Stimulated activated CD4-positive, alpha-beta T cell treated with anti-CD3 and anti-CD28 coated beads, Interleukin-12 subunit alpha, Interleukin-12 subunit beta, amount 100 ng/mL, for 4 hours (primary cell): ENCODE data around the gene SAFB.
"Not testable (repeated sequence)": the region's sequence is repeated elsewhere in the genome, so short reads cannot be mapped to it uniquely, and the experiment has no call there.

Source experiments
- DNase-seq: peaks from one replicate; pipeline ENCODE4 v3.0.0-alpha.2; 2020

The SAFB gene

DNA sequence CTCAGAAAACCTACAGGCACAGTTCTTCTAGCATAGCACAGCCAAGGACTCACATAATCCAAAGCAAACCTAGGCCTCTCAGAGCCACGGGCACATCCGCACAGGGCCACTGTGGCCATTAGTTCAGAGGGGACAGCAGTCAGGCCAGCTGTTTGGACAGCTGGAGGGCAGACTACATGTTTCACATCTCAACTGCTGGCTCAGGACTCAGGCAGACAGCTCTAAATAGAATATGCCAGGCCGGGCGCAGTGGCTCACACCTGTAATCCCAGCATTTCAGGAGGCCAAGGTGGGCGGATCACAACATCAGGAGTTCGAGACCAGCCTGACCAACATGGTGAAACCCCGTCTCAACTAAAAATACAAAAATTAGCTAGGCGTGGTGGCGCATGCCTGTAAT is 27.1 kb upstream of the SAFB start:
- DNase-seq: no peak

DNA sequence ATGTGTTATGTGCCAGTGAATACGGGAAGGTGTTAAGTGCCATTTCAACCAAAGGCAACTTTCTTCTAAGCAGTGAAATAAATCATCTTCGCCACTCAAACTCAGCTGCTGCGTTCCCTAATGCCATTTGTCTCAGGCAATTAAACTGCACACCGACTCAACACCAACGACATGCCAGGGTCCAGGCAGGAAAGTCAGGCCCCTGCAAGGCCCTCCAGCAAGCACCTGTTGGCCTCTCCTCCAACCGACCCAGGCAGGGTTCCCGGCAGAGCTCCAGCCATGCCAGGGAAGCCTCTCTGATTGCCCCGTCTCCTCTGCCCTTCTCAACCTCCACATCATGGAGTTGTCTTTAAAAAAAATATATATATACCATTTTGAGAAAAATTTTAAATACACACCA is 22.1 kb upstream of the SAFB start:
- no peak for DNase-seq

DNA sequence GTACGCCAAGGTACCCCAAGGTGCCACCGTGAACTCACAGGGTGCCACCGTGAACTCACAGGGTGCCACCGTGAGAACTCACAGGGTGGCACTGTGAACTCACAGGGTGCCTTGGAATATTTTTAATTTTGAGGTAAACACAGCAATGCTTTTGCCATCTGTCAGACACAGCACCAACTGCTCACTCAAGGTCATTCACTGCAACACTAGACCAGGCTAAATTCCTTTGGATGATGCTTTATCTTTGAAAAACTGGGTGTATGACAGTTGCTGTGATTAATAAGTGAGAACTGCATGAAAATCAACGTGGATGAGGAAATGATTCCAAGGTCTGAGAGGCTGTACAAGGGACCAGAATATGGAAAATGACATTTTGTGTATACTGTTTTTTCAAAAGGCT is 19.3 kb upstream of the SAFB start:
- DNase-seq: no peak

DNA sequence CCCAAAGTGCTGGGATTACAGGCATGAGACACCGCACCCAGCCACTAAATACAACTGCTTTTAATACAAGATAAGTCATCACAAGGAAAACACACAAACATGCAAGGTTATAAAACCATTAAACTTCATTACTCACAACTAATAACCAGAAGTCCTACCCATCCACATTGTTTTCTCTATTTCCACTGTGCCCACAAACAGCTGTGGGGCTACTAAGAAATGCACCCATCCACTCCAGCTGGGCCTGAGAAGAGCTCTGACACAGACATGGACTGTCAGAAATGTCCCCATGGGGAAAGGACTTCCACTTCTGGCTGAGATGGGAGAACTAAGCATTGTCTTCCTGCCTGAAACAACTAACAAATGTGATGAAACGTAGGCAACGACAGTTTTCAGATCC is 17.5 kb upstream of the SAFB start:
- DNase-seq: no peak

DNA sequence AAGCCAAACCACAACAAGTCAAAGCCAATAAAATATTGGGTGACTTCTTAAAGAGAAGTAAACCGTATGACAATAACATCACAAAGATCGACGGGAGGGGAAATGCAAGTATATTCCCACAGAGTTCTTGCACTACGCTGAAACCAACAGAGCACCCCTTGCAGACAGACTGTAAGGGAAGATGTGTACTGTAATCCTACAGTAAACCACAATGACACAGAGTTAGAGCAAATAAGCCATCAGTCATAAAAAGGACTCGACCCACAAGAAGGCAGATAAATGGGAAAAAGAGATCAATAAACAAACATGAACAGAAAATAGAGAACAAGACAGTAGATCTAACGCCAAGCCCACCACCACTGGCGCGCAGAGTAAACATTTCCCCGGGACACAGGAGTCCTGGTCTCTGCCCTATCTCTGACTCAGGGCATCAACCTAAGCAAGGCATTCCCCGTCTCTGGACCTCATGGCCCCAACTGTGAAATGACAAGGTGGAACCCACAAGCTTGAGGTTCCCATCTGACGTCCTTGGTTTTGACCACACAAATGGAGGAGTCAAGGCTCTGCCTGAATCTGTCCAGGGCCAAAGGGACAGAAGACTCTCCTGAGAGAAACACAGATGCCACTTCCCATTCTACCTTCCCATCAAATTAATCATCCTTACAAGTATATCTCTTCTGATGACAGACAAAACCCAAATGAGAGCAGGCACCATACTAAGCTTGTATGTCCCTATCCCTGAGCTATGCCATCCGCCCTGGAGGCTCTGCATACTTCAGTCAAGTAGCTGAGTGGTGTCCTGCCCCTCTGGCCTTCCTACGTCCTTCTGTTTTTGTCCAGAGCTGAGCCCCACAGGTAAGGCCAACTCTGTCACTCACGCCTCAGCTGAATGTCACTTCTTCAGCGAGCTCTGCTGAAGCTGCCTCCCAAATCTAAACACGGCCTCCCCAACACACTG is 15.3 kb upstream of the SAFB start:
- no peak for DNase-seq

DNA sequence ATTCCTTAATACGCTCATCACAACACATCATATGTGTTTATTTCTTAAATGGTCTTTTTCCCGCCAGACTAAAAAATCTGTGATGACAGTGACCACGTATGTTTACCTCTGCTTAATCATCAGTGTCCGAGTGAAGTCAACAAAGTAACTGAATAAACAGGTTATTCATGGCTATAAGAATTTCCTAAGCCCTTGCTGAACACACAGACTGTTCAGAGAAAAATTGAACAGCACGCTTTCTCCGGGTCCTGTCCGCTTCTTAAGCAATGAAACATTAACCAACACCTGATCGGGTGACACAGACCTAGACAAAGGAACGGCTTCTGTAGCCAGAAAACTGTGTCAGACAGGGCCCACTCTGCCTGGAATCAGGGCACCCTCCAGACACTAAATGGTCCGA is 14.6 kb upstream of the SAFB start:
- no peak for DNase-seq

DNA sequence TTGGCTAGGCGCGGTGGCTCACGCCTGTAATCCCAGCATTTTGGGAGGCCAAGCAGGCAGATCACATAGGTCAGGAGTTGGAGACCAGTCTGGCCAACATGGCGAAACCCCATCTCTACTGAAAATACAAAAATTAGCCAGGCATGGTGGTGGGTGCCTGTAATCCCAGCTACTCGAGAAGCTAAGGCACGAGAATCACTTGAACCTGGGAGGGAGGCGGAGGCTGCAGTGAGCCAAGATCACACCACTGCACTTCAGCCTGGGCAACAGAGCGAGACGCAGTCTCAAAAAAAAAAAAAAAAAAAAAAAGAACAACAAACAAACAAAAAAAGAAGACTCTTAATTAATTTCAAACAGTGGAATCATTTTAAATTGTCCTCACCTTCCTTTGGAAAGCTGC is 14.1 kb upstream of the SAFB start:
- not testable (repeated sequence) for DNase-seq

DNA sequence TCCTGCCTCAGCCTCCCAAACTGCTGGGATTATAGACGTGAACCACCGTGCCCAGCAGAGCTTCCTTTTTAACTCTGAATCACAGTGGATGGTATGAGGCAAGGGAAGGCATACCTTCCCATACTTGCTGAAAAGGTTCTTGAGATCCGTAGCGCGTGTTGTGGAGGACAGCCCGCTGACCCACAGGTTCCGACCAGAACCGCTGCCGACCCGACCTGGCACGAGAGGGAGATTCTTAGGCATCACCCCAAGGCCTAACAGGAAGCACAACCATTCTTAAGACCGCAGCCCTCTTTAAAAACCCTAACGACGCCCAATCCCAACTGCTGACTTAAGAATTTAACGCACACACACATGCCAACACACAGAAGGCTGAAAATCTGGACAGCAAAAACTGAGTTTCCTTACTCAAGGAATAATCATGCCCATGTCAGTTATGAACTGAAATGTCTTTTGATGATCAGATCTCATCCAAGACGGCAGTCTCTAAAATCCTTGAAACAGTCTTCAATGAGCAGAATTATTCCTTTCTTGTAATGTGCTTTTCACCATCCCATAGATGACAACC is 12.9 kb upstream of the SAFB start:
- DNase-seq: no peak

DNA sequence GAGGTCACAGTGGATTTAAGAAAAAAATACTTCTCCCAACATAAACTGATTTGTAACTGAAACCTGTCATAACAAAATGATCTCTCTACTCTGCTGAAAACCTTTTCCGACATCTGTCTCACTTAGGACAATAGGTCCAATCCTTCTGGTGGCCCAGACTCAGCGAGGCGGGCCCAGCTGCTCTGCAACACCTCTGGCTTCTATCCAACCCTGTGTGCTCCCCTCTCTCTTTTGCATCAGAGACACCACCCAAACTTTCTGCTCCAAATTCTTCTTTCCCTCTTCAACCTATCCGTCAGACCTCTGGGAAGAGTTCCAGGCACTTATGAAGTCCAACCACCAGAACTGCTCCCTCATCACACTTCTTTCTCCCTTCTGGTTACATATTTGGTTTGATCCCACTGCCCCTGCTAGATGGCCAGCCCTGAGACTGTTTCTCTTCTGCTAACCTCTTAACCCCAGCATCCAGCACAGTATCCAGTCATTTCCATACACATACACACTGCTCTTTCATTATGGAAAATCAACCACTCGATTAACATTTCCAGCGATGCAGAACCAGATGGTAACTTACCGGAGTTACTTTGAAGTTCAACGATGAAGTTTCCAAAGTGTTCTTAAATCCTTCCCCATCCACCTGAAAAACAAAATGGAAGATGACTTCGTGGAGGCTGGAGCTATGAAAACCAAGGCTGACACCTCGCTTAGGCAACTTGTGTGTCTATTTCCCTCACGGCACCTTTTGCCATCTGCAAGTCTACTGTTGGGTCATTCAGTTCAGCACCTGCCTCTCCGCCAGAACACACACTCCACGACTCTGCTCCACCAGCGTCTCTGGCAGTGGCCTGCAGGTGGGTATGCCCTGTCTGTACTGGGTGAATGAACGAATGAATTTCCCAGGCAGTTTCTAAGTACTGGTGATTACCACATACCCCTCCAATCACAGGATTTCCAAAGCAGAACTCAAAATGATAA is 9.7 kb upstream of the SAFB start:
- no peak for DNase-seq

DNA sequence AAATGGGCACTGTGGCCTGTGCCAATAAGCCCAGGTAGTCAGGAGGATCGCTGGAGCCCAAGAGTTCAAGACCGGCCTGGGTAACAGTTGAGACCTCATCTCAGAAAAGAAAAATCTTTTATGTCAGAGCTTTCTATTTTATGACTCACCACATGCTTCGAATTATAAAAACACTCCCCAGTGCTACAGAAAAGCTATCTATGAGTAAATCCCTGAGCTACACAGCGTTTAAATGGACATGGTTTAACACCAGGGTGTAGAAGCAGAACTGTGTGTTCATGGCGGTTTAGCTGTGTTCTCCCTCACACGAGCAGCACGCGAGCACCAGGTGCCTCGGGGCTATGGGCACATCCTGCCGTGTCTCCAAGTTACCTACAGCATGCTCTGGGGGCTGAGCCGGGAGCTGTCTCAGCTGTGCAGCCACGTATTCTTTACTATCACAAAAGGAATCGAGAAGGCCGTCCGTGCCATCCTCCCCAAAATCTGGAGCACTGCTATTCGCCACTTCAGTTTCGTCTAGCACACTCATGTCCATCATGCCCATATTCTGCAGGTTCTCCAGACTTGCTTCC is 7.0 kb upstream of the SAFB start:
- DNase-seq: no peak

DNA sequence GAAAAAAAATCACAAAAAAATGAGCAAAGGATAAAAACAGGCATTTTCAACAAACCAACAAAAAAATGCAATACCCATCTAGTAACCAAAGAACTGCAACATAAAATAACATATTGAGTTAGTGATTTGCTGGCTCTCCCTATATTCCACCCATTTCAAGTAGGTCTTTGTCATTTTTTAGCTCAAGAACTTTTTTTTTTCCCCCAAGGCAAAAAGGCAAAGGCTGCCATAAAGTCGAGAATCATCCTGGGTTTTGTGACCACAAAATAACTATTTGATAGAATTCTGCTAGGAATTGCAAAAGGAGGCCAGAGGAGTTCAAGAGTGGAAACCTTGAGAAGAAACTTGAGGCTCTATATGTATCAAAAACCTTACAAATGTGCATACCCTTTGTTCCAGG is 5.8 kb upstream of the SAFB start:
- DNase-seq: no peak

DNA sequence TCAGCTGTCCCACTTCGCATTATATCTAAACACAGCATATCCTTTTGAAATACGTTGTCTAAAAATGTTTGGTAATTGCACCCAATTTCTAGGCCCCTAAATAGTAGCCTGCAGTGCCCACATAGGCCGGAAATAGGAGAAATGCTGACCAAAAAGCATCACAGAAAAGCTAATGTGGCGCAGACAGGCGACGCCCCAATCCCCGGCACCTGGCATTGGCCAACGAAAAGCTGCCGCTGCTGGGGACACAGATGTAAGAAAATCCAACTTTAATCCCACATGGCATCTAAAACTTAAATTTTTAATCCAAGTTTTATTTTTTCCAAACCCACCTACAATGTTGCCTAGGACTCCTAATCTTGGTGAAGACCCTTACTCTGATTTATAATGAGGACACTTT is 4.3 kb upstream of the SAFB start:
- DNase-seq: no peak

DNA sequence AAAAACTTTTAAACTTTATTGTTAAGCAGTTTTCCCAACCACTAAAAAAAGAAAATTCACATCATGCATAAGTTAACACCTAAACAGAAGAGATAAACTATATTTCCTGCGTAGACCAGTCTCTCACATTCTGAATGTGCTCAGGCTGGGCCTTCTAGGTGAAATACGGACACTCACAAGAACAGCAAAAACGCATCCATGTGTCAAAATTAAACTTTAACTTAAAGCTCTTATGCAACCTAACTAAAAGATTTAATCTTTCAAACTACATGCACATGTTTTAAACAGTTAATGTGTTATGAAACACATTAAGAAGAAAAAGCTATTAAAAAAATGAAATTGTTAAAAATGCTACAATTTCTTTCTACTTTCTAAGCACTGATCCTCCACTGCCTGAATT is 2.9 kb upstream of the SAFB start:
- DNase-seq: no peak

DNA sequence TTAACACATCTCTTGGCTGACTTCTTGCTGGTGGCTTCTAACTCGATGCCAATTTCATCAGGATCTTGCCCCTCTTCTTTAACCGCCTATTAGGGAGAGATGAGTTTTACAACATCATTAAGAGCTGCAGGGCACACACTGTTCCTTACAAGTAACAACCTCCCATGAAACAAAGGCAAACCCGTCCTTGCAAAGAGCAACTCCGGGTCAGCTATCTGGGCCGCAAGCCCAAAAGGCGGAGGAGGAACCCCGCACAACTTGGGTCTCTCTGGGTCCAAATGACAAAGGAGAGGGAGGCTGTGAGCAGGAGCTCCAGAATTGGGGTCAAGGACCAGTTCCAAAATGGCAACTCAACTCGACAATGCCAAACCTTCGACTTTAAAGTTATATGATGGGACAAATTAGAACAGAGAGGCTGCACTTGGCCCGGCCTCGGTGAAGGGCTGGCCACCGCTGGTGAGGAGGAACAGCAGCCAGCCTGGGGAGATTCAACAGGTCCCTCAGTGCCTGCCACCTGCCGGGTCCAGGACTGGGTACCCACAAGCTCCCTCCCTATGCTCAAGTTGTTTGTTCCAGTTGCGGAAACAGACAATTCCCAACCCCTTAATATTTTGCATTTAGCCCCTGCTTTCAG is 1.5 kb upstream of the SAFB start:
- no peak for DNase-seq

DNA sequence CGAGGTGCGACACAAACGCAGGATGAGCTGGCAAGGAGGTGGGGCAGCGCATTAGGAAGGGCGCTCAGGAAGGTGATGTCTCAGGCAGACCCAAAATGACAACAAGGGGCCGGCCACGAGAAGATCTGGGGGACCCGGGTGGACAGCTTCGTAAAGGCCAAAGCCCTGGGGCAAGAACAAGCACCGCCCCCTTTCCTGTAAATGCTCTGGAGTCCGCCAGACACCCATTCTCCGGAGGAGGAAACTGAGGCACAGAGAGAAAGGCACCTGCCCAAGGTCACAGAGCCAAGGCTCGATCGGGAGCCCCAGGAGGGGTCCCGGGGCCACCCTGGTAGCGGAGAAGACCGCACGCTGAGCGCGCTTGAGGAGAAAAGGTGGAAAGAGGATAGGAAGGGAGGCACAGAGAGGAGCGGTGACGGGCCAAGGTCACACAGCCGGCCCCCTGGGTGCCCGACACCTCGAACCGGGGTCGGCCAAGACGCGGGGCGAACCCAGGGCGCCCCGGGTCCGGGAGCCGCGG is 878 bp upstream of the SAFB start:
- DNase-seq: peak; percentile 19

DNA sequence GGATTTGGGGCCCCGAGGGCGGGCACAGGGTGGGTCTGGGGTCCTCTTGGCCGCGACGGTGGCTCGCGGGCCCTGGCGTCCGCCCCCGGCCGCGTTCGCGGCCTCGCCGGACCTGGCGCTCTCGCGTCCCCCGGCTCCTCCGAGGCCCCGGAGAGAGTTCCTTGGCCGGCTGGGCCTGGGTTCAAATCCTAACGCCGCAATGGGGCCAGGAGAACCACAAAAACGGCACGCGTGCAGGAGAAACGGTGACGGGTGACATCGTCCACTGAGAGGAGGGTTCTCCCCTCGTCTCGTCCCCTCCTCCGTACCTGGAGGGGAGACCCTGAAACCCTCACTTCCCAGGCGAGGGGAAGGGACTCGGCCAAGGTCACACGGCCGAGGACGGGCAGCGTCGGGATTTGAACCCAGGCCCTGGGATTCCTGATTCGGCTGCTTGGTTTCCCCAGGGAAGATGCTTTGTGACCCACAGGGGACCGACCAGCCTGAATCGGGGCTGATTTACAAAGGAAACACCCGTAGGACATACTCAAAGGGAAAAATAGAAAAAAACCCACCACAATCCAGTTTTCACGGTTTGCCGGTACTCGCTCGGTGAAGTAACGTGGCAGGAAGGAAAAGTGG is 624 bp downstream of the SAFB start:
- peak; percentile 7 for DNase-seq

DNA sequence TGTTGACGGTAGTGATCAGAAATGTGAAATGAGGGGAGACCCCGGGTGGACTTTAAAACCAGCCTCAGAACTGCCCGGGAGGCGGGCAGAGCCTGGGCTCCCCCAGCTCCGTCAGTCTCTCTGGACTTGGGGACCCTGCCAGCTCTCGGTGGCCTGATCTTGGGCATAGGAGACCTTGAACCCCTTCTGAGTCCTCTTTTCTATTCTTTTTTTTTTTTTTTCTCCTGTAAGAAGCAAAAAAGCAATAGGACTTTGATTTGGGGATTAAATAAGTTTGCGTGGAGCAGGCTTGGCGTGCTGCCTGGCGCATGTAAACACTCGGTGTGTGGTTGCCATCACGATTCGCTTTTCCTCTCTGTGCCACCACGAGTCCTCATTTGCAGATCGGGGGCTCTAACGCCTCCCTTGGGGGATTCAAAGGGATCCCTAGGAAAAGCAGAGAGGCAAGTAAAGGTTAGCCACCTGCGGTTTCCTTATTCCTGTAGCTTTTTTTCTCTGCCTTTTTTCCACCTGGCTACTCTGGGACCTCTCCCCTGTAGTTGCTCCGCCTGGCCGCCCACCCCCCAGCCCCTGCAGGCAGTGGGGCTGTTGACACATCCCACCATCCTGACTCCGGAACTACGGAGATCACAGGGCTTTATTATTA is 1.3 kb downstream of the SAFB start:
- peak; percentile 8 for DNase-seq

DNA sequence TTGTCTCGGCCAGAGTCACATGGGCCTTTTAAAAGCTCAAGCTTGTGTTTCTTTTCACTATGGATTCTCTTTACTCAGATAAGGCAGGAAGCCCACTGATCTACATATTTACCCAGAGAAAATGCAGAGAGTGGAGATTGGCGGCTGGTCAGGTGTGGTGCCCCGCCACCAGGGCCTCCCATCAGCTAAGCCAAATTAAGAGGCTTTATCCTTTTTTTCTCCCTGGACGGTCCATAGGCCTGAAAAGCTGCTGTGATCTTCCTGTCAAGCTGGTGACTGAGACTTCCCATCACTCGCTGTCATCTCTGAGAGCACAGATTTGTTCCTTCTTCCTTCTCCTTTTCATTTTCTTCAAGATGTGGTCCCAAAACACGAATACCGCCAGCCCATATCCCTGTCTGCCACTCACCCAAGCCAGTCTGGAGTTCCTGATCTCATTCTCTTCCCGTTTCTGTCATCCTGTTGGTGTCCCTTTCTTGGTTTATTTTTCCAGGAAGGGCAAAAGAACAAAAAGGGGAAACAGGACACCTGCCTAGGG is 1.9 kb downstream of the SAFB start:
- no peak for DNase-seq

DNA sequence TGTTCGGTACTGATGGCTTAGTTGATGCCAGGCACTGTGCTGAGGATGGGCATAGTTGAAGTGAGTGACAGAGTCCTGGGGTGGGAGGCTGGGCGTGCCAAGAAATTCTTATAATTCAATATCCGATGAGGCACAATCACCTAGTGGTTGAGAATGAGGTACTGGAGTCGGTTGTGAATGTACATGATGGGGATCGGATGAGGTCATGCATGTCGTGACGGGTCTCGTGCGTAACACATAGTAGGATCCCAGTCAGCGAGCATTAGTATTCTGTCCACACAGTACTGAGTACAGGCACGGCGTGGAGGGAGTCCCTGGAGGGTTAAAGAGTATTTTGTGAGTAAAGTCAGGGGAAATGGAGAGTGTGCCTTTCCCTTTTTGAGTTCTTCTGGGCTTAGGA is 2.8 kb downstream of the SAFB start:
- DNase-seq: no peak

DNA sequence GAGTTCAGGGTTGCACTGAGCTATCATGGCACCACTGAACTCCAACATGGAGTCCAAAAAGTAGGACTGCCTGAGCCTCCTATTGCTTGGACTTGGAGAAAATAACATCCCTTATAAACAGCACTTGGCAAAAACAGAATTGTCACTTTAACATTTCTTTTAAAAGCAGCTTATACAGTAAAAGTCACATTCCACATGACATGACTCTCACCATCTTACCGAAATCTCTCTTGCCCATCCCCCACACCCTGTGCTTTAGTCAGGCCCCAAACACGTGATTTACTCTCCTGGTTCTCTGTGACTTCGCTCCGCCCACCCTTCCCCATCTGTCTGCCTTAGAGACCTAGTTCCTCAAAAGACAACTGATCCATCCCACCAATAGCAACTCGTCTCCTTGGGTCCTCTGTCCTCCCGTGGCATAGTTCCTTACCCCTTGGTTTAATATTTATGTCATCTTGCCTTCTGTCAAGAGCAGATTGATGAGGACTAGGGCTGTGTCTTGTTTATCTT is 4.6 kb downstream of the SAFB start:
- DNase-seq: peak; percentile 25

DNA sequence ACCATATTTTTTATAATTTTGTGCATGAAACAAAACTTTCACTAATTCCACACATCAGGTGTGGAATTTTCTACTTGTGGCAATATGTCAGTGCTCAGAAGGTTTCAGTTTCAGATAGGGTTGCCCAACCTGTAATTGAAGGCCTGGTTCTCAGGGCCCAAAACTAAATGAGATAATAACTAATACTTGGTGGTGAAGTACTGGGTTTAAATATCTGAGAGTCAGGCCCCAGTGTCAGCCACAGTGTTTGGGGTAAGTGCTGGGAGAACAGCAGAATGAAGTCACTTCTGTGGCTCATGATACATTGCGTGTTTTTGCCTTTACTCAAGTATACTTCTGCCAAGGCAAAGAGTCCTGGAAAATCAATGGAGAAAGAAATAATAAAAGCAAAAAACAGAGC is 5.6 kb downstream of the SAFB start:
- no peak for DNase-seq
